Psoas muscle (tissue), 8 donors: ENCODE results near the gene UNC5CL. TPM values are rescaled to one million over a fixed set of nuclear protein-coding genes. Genes with fewer than 3 reads are reported as not detected.

ENCODE experiments used
- ATAC-seq, 4 donors: fragments of 200-7000 bp; cut with Tn5 transposase; one replicate each; pipeline ENCODE4 v1.9.1; 2020; ENCODE audit warnings: moderate library complexity in 3 of 4, mild to moderate bottlenecking in 2 of 4
- DNase-seq, 2 donors: peaks; one replicate each; pipeline ENCODE4 v3.0.0-alpha.2; 2020
- H3K27ac ChIP-seq: fragments of 200-600 bp; one replicate; pipeline ENCODE4 v1.8.0; 2022
- H3K27me3 ChIP-seq, 3 donors: fragments of 200-600 bp in 1 of 3; one replicate each; pipeline versions ENCODE4 v1.6.1 to v1.8.0; 2013 to 2022; ENCODE audit warnings: low read length in 2 of 3, mild to moderate bottlenecking in 2 of 3, moderate library complexity in 1 of 3; ENCODE audit not compliant: insufficient read depth in 3 of 3
- H3K36me3 ChIP-seq, 2 donors: fragments of 200-600 bp in 1 of 2; one replicate each; pipeline versions ENCODE4 v1.6.1 to v1.8.0; 2013 to 2022; ENCODE audit warnings: low read depth in 1 of 2, mild to moderate bottlenecking in 1 of 2, moderate library complexity in 1 of 2; ENCODE audit not compliant: insufficient read depth in 1 of 2
- H3K4me1 ChIP-seq: fragments of 200-600 bp; one replicate; pipeline ENCODE4 v1.8.0; 2022
- H3K4me3 ChIP-seq: fragments of 200-600 bp; one replicate; pipeline ENCODE4 v1.8.0; 2022; ENCODE audit warnings: mild to moderate bottlenecking
- H3K9me3 ChIP-seq: fragments of 200-600 bp; one replicate; pipeline ENCODE4 v1.8.0; 2022
- CTCF ChIP-seq: fragments of 200-600 bp; IDR thresholded peaks from one replicate; pipeline ENCODE4 v1.8.0; 2022; ENCODE audit warnings: antibody characterized with exemption
- WGBS, 3 donors: extraction: QIAGEN DNeasy Blood & Tissue Kit; methylation state at CpG; one replicate each; pipeline versions ENCODE4 v1.1.6 to v1.1.7; 2013; 5-methylcytosine and 5-hydroxymethylcytosine counted together
- intact Hi-C, 2 donors: fragments of 100-400 bp; cut with DNase I; formaldehyde crosslinking; loops; one replicate each; pipeline versions ENCODE4 v1.11.0 to v1.14.2; 2022
- polyA plus RNA-seq, 3 donors: library from polyadenylated mRNA; stranded (reverse); fragments of 200-250 nt; gene quantifications; one replicate each; pipeline ENCODE4 v1.2.3, GENCODE V29; 2013
- total RNA-seq, 4 donors: library from RNA; stranded (reverse); fragmentation: NEBNext Ultra II Directional in 2 of 4; extraction: Animal tissue kit (Norgen Biotek cat#: 25700) in 2 of 4; gene quantifications; one replicate each; pipeline versions ENCODE4 v1.2.1 to v1.2.4, GENCODE V29; 2021 to 2023
- donor health status: healthy with polysubstance abuse.
- donor health status: DM: no; HTN: no; CAD: no; lungs with moderate emphysema.
- donor health status: Bipolar disorder and iron deficiency.
- donor health status: healthy.
- donor health status: DM: yes; HTN: yes; CAD: no.
- donor health status: DM: no; HTN: no; CAD: no.
- donor health status: DM: no; HTN: no; CAD: no.
- donor health status: DM: yes; HTN: yes; CAD: no.

The UNC5CL gene
- total and polyA plus RNA-seq, 7 donors, result 0.14 to 0.90 (median 0.33) TPM

- Histone ChIP-seq H3K27ac (no peak overlapping the region), H3K36me3 (no peaks in the 10 kb centered on the region), H3K4me3 (no peak overlapping the region), H3K4me1 (no peaks in the 10 kb centered on the region), H3K9me3 (no peaks in the 10 kb centered on the region), H3K27me3 (no peaks in the 10 kb centered on the region)
- intact Hi-C loops, result no loop called here
- ATAC-seq (no peak), DNase-seq (no peak)
- WGBS, 3 donors, result 80 to 83% (median 81%) methylated on average over 15 of the region's 15 CpGs
- no peak for TF ChIP-seq CTCF
Measured at GRCh38 chr6:40989204-40990169, 49.5 kb downstream of the UNC5CL start.

GRCh38 chr6:40988634-40989033 lies 50.4 kb downstream of the UNC5CL start:
- Histone ChIP-seq H3K27ac (no peak overlapping the region), H3K9me3 (no peaks in the 10 kb centered on the region), H3K4me3 (no peak overlapping the region), H3K27me3 (no peaks in the 10 kb centered on the region), H3K36me3 (no peaks in the 10 kb centered on the region), H3K4me1 (no peaks in the 10 kb centered on the region)
- intact Hi-C loops, result no loop called here
- TF ChIP-seq CTCF, result no peak
- DNase-seq (no peak), ATAC-seq (no peak)

GRCh38 chr6:40986921-40987819 lies 51.9 kb downstream of the UNC5CL start:
- Histone ChIP-seq H3K4me1 (no peaks in the 10 kb centered on the region), H3K4me3 (no peak overlapping the region), H3K27ac (no peak overlapping the region), H3K27me3 (no peaks in the 10 kb centered on the region), H3K36me3 (no peaks in the 10 kb centered on the region), H3K9me3 (no peaks in the 10 kb centered on the region)
- ATAC-seq (no peak), DNase-seq (no peak)
- intact Hi-C loops, result no loop called here
- WGBS, 3 donors, result 58% methylated on average over 8 of the region's 8 CpGs
- TF ChIP-seq CTCF, result no peak

- Histone ChIP-seq H3K27ac (no peak overlapping the region), H3K4me1 (no peaks in the 10 kb centered on the region), H3K36me3 (no peaks in the 10 kb centered on the region), H3K4me3 (no peak overlapping the region), H3K27me3 (no peaks in the 10 kb centered on the region), H3K9me3 (no peaks in the 10 kb centered on the region)
- intact Hi-C loops, result no loop called here
- 44 to 81% (median 76%) methylated on average over 2 of the region's 2 CpGs for WGBS, 3 donors
- ATAC-seq (no peak), DNase-seq (no peak)
- TF ChIP-seq CTCF, result no peak
Measured at GRCh38 chr6:40986364-40986763, 52.7 kb downstream of the UNC5CL start.
